Ovary (tissue), 9 donors: ENCODE results near the gene EIF2S1. TPM values are rescaled to one million over a fixed set of nuclear protein-coding genes. Genes with fewer than 3 reads are reported as not detected.

Experiments
- DNase-seq, 5 donors: peaks; one replicate each; pipeline ENCODE4 v3.0.0-alpha.2; 2019 to 2020
- H3K27ac ChIP-seq, 2 donors: fragments of 200-600 bp; one replicate each; pipeline versions ENCODE4 v1.5.1 to v1.8.0; 2019 to 2022
- H3K27me3 ChIP-seq: fragments of 200-600 bp; one replicate; pipeline ENCODE4 v1.8.0; 2022
- H3K36me3 ChIP-seq: fragments of 200-600 bp; sonication (generic); one replicate; pipeline ENCODE4 v1.5.1; 2019
- H3K4me1 ChIP-seq: one replicate; pipeline ENCODE4 v1.8.1; 2013; ENCODE audit warnings: mild to moderate bottlenecking, moderate library complexity; ENCODE audit not compliant: insufficient read depth
- H3K4me3 ChIP-seq: fragments of 200-600 bp; sonication (generic); one replicate; pipeline ENCODE4 v1.5.1; 2017
- H3K9me3 ChIP-seq, 2 donors: fragments of 200-600 bp in 1 of 2; sonication (generic) in 1 of 2; one replicate each; pipeline versions ENCODE4 v1.5.1 to v1.8.1; 2013 to 2019; ENCODE audit warnings: mild to moderate bottlenecking in 1 of 2, moderate library complexity in 1 of 2
- CTCF ChIP-seq, 3 donors: fragments of 450-650 bp in 2 of 3; fragments of 200-600 bp in 1 of 3; IDR thresholded peaks; one replicate each; pipeline versions ENCODE4 v1.5.1 to v1.8.0; 2016 to 2022; ENCODE audit warnings: antibody characterized with exemption in 3 of 3, mild to moderate bottlenecking in 1 of 3
- EP300 ChIP-seq: sonication (generic); formaldehyde crosslinking; IDR thresholded peaks from one replicate; pipeline ENCODE4 v1.6.1; 2017; ENCODE audit warnings: antibody characterized with exemption
- POLR2A ChIP-seq: fragments of 450-650 bp; IDR thresholded peaks from one replicate; pipeline ENCODE4 v1.6.1; 2017; ENCODE audit warnings: antibody characterized with exemption, mild to moderate bottlenecking, moderate library complexity
- WGBS, 3 donors: extraction: QIAGEN DNeasy Blood & Tissue Kit in 1 of 3; methylation state at CpG; one replicate each; pipeline versions ENCODE4 v1.1.5 to v1.1.7; 2013 to 2017; 5-methylcytosine and 5-hydroxymethylcytosine counted together
- intact Hi-C, 4 donors: fragments of 100-400 bp; cut with DNase I; formaldehyde crosslinking; loops; one replicate each; pipeline versions ENCODE4 v1.11.0 to v1.15.1; 2022 to 2023
- polyA plus RNA-seq, 2 donors: library from polyadenylated mRNA; stranded (reverse); fragments of 200-250 nt in 1 of 2; fragments of 350-450 nt in 1 of 2; fragmentation: Illumina TruSeq in 1 of 2; extraction: RNeasy Lipid Tissue Mini Kit (QIAGEN cat#74804) in 1 of 2; gene quantifications; one replicate each; pipeline ENCODE4 v1.2.3, GENCODE V29; 2013 to 2014
- total RNA-seq, 7 donors: library from RNA; depleted of rRNA in 2 of 7; stranded (reverse); fragments of >200 nt in 2 of 7; fragmentation: NEBNext Ultra II Directional in 3 of 7; extraction: Animal tissue kit (Norgen Biotek cat#: 25700) in 3 of 7; gene quantifications; one replicate each; pipeline versions ENCODE4 v1.1.0 to v1.2.4, GENCODE V29; 2016 to 2023
- donor health status: DM: no; HTN: no; CAD: no; lungs with moderate emphysema.
- donor health status: DM: no; HTN: no; CAD: no.
- donor health status: Bipolar disorder and iron deficiency.
- donor health status: DM: yes; HTN: yes; CAD: no.
- donor health status: DM: no; HTN: no; CAD: no.
- donor health status: DM: yes; HTN: yes; CAD: no.

Gene EIF2S1
- total and polyA plus RNA-seq, 9 donors, result 28.0 to 102 (median 49.1) TPM

- Histone ChIP-seq H3K27ac (no peak overlapping the region), H3K4me1 (no peaks in the 10 kb centered on the region), H3K4me3 (no peak overlapping the region), H3K9me3 (no peaks in the 10 kb centered on the region), H3K27me3 (no peaks in the 10 kb centered on the region), H3K36me3 (no peaks in the 10 kb centered on the region)
- WGBS, 3 donors, result 82 to 85% (median 83%) methylated on average over 4 of the region's 4 CpGs
- TF ChIP-seq EP300 (no peak), POLR2A (no peak)
- DNase-seq, result no peak
- intact Hi-C loops, result loop anchor here in 3 of 4 donors (5.0 to 10.0 kb wide), 4 partner anchors 147 to 279 kb away; partner anchors contain the start of gene RDH12 (in 2 of the 3)
Observed at GRCh38 chr14:67425608-67426007, 65.5 kb downstream of the EIF2S1 start.

GRCh38 chr14:67426161-67426560 is 66.0 kb downstream of the EIF2S1 start:
- Histone ChIP-seq H3K36me3 (no peaks in the 10 kb centered on the region), H3K27ac (no peak overlapping the region), H3K4me3 (no peak overlapping the region), H3K4me1 (no peaks in the 10 kb centered on the region), H3K27me3 (no peaks in the 10 kb centered on the region), H3K9me3 (no peaks in the 10 kb centered on the region)
- intact Hi-C loops, result loop anchor here in 3 of 4 donors (5.0 to 10.0 kb wide), 4 partner anchors 146 to 279 kb away; partner anchors contain the start of gene RDH12 (in 2 of the 3)
- DNase-seq, result no peak
- 67 to 86% (median 70%) methylated on average over 8 of the region's 8 CpGs for WGBS, 3 donors
- TF ChIP-seq EP300 (no peak), POLR2A (no peak), CTCF (IDR thresholded peaks at IDR 0.05) (no peak)

GRCh38 chr14:67426983-67427606 is 67.0 kb downstream of the EIF2S1 start:
- intact Hi-C loops, result loop anchor here in 3 of 4 donors (5.0 to 10.0 kb wide), 4 partner anchors 145 to 278 kb away; partner anchors contain the start of gene RDH12 (in 2 of the 3)
- H3K27ac ChIP-seq, result no peak overlapping the region
- 25 to 31% (median 30%) methylated on average over 30 of the region's 30 CpGs for WGBS, 3 donors
- H3K4me1 ChIP-seq, result no peaks in the 10 kb centered on the region
- H3K4me3 ChIP-seq, result no peak overlapping the region
- DNase-seq, result peak; percentile 53 to 74 (median 69)
- no peaks in the 10 kb centered on the region for H3K27me3 ChIP-seq
- no peaks in the 10 kb centered on the region for H3K36me3 ChIP-seq
- no peaks in the 10 kb centered on the region for H3K9me3 ChIP-seq
- peak; percentile 46 to 56 (median 46) for TF ChIP-seq CTCF (IDR thresholded peaks at IDR 0.05)
- TF ChIP-seq EP300, result no peak

- H3K36me3 ChIP-seq, result no peaks in the 10 kb centered on the region
- no peaks in the 10 kb centered on the region for H3K4me1 ChIP-seq
- TF ChIP-seq CTCF (IDR thresholded peaks at IDR 0.05) (no peak), POLR2A (no peak), EP300 (no peak)
- H3K27me3 ChIP-seq, result no peaks in the 10 kb centered on the region
- DNase-seq, result no peak
- intact Hi-C loops, result loop anchor here in 3 of 4 donors (5.0 to 10.0 kb wide), 4 partner anchors 144 to 276 kb away; partner anchors contain the start of gene RDH12 (in 2 of the 3)
- no peak overlapping the region for H3K27ac ChIP-seq
- H3K4me3 ChIP-seq, result no peak overlapping the region
- WGBS, 3 donors, result 39 to 59% (median 55%) methylated on average over 7 of the region's 7 CpGs
- H3K9me3 ChIP-seq, result no peaks in the 10 kb centered on the region
Observed at GRCh38 chr14:67428501-67429031, 68.4 kb downstream of the EIF2S1 start.
